GM19452 (cell line): ENCODE results near the gene P2RY14.
"Not testable (repeated sequence)": the region's sequence is repeated elsewhere in the genome, so short reads cannot be mapped to it uniquely, and the experiment has no call there.

Experiments used
- ATAC-seq: cut with Tn5 transposase; IDR thresholded peaks from one replicate; pipeline ENCODE4 v1.9.1; 2021; ENCODE audit not compliant: unreplicated experiment

Gene P2RY14

GRCh38 chr3:151264605-151265004, 13.7 kb downstream of the P2RY14 start:
- no peak for ATAC-seq

DNA sequence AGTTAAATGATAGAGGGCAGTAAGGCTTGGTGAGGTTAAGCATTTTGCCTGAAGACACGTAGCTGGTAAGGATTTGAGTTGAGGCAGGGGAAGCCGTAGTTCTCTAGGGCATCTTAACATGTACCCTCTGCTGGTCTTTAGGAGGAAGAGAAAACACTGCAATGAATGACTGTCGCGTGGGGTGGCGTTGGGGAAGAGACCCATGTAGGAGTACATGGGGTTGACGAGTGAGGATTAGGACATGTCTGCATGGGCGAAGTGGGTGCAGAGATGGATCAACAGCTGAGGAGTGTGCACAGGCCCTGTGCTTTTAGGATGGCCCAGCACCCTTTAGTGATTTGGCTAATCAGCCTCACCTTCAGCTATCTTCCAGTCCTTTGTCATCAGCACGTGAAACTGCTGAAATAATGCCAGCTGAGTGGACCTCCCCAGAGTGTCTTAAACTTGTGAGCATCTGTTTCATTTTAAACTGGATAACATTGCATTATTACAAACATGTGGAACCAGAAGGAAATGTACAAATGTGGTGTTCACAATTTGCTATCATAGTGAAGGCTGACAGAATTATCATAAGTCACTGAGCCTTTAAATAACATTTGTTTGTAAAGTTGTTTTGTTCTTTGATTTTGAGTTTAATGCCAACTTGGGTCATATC, 15.3 kb downstream of the P2RY14 start:
- ATAC-seq = no peak

- ATAC-seq = no peak
These were observed 18.7 kb downstream of the P2RY14 start for GRCh38 chr3:151259664-151260063.

GRCh38 chr3:151256749-151257148, 21.6 kb downstream of the P2RY14 start:
- no peak for ATAC-seq

DNA sequence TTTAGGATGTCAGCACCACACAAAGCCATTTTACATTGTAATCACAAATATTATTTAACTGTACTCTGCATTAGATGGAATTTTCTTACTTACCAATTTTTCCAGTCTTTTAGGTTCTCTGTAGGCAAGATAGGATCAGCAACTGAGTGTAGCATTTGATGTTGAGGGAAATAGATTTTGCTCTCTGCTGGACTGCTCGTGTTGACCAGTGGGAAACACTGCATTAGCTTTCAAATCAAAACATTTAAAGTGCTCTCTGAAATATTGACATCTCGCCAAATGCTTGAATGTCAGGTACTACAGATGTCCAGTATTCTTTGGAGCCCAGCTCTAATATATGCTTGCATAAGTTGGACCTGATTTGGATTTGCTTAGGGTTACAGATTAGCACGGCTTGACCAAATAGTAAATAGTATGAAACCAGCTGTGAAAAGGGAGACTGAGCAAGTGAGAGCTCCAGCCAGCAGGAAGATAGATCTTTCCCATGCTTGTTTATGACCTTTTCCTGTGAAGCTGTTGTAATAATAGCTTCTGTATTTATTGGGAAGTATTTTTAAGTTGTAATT, 29.5 kb downstream of the P2RY14 start:
- ATAC-seq = no peak

GRCh38 chr3:151242006-151242405, 36.3 kb downstream of the P2RY14 start:
- not testable (repeated sequence) for ATAC-seq

- no peak for ATAC-seq
These were observed 41.6 kb downstream of the P2RY14 start for GRCh38 chr3:151236736-151237135.

DNA sequence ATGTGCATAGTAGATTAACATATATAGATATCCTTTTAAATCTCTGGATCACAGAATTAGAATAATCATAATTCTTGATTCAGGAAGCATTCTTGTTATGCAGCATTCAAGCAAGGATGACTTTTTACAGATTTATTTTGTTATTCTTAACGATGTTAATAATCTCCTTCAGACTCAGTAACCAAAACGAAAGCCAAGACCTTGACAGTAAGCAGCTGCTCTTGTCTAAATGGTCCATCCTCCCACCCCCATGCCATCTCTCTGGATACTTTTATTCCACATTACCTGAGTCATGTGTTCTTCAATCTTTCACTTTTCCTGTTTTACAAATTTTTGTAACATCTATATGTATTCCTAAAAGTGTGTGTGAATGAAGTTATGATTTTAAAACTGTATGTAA, 42.0 kb downstream of the P2RY14 start:
- no peak for ATAC-seq

GRCh38 chr3:151234825-151235224, 43.5 kb downstream of the P2RY14 start:
- ATAC-seq = no peak

- no peak for ATAC-seq
These were observed 45.4 kb downstream of the P2RY14 start for GRCh38 chr3:151232991-151233390.

DNA sequence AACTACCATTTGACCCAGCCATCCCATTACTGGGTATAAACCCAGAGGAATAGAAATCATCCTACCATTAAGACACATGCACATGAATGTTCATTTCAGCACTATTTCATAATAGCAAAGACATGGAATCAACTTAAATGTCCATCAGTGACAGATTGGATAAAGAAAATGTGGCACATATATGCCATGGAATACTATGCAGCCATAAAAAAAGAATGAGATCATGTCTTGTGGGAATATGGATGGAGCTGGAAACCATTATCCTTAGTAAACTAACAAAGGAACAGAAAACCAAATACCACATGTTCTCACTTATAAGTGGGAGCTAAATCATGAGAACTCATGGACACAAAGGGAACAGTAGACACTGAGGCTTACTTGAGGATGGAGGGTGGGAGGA, 45.9 kb downstream of the P2RY14 start:
- not testable (repeated sequence) for ATAC-seq

- ATAC-seq = peak; percentile 59
These were observed 47.7 kb downstream of the P2RY14 start for GRCh38 chr3:151230646-151231045.

DNA sequence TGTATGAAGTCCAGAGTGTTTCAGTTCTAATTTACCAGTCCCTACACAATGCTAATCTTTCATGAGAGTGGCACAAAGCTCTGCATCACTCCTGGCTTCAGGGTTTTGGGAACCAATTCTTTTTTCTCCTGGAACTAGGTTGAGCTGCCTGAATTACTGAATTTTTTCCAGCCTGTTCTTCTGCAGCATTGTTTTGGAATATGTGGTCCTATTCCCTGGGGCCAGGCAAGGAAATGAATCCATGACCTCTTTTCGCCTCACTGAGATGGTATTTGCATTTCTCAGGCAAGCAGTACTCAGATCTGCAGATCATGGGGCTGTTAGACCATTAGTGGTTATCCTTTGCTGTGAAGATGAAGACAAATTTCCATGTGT, 49.7 kb downstream of the P2RY14 start:
- no peak for ATAC-seq

DNA sequence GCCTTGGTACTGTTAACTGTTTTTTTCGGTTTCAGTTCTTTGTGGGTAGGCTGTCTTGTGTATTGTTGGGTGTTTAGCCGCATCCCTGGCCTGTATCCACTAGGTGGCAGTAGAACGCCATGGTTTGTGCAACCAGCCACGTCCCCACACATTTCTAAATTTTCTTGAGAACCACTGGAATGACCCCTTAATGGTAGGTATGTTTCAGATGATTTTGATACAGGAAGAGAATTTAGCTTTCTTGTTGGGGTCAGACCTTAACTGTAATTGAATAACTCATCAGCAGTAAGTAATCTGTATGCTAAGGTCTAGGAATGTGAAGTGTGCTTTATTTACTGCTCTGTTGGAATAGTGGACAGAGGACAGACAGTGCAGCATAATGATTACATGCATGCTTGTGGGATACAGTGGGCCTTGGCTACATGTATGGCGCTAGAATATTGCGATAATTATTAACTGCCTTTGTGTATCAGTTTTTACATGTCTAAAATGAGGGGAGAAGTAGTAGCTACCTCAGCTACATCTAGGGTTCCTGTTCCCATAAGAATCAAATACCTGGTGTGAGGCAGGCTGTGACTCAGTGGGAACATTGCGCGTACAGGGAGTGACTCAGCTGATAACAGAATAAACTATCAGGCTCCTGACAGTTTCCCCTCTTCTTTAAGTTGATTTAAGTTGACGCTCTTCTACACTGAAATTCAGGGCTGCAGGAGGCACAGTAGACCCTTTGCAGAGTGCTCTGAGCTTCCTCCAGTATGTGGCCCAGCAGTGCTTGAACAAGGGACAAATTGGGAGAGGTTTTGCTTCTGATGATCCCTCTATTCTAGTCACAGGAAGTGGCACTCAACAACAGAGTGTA, 50.3 kb downstream of the P2RY14 start:
- peak; percentile 88 for ATAC-seq

- peak; percentile 41 for ATAC-seq
These were observed 51.0 kb downstream of the P2RY14 start for GRCh38 chr3:151227266-151227806.

GRCh38 chr3:151226825-151227224, 51.5 kb downstream of the P2RY14 start:
- no peak for ATAC-seq

GRCh38 chr3:151226088-151226563, 52.2 kb downstream of the P2RY14 start:
- no peak for ATAC-seq

DNA sequence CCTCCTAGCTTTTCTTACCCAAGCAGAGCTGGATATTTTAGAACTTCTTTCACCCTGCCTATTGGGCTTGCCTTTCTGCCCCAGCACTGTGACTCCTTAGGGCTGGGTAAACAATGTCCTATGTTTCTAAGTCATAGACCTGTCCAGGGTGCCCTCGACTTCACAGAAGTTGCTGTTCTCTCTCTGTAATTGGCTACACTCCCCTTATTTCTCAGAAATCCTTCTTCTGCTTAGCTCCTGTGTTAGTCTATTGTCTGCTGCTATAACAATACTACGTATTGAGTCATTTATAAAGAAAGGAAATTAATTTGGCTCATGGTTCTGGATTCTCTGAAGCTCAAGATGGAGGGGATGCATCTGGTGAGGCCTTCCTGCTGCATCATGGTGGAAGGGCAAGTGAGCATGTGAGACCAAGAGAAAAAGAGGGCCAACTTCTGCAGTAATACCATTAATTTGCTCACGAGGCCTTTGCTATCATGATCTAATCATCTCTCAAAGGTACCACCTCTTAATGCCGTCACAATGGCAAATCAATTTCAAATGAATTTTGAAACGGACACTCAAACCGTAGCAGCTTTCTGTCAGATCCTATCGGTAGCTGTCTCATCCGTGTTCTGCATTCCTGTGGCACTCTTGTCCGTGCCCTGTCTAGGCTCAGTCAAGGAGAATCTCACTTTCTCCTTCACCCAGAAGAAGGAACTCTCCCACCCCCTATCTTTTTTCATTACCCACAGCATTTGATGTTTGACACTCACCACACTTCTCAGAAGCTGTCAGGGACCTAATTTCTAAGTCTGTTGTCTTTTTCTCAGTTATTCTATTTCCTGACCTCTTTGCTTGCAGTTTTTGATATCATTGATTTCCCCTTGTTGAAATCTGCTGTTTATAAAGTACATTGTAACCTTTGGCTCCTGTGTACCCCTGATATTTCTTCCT, 53.0 kb downstream of the P2RY14 start:
- ATAC-seq = no peak

- no peak for ATAC-seq
These were observed 54.0 kb downstream of the P2RY14 start for GRCh38 chr3:151224268-151224866.

DNA sequence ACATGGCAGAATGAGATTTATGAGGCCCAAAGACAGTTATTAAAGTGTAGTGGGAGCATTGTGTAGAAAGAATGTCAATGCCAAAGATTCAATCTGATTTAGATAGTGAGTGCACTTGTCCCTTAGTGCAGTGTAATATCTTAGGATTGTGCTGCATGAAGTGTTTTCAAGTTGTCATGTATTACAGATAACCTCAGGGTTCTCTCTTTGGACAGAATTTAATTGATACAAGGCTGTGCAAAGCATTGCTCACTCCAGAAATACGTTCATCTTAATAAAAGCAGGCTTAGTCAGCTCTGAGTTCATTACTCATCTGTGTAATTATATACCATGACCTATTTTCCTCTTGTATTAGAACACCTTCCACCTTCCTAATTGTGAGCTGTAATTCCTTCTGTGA, 59.3 kb downstream of the P2RY14 start:
- ATAC-seq = no peak
